Chondrocyte (in vitro differentiated cells): ENCODE measurements around the gene PLEKHA4. TPM values are rescaled to one million over a fixed set of nuclear protein-coding genes. Genes with fewer than 3 reads are reported as not detected.

Experiments
- DNase-seq: peaks from one replicate; pipeline ENCODE4 v3.0.0; 2021; ENCODE audit warnings: mixed read lengths, low spot score
- H3K27ac Mint-ChIP-seq: one replicate; pipeline ENCODE4 v1.8.0; 2021; ENCODE audit warnings: mild to moderate bottlenecking, moderate library complexity, mixed read lengths; ENCODE audit not compliant: unreplicated experiment
- H3K27me3 Mint-ChIP-seq: 2 replicates; pipeline ENCODE4 v1.8.0; 2021; ENCODE audit warnings: low read depth, mixed read lengths
- H3K36me3 Mint-ChIP-seq: 2 replicates; pipeline ENCODE4 v1.8.0; 2021; ENCODE audit warnings: low read depth, mixed read lengths
- H3K4me1 Mint-ChIP-seq: 2 replicates; pipeline ENCODE4 v1.8.0; 2021; ENCODE audit warnings: low read depth, mild to moderate bottlenecking, mixed read lengths
- H3K4me3 Mint-ChIP-seq: one replicate; pipeline ENCODE4 v1.8.0; 2021; ENCODE audit warnings: mild to moderate bottlenecking, moderate library complexity, mixed read lengths; ENCODE audit not compliant: unreplicated experiment
- H3K9me3 Mint-ChIP-seq: 2 replicates; pipeline ENCODE4 v1.8.0; 2021; ENCODE audit warnings: low read depth, mixed read lengths
- CTCF ChIP-seq: fragments of 200-600 bp; sonication (generic); IDR thresholded peaks from 2 replicates; pipeline ENCODE4 v1.5.0; 2021; ENCODE audit warnings: antibody characterized with exemption, mild to moderate bottlenecking, moderate library complexity
- total RNA-seq: library from RNA; stranded (reverse); gene quantifications from 3 replicates; pipeline ENCODE4 v1.2.1, GENCODE V29; 2021

The PLEKHA4 gene
- total RNA-seq, 1 donor from 2014 or later = 16.8 TPM

GRCh38 chr19:48835734-48836088 is 32.7 kb downstream of the PLEKHA4 start:
- DNase-seq = no peak
- Mint-ChIP-seq H3K9me3 (no peaks in the 10 kb centered on the region), H3K27ac (peak overlapping the region; percentile 96), H3K27me3 (no peaks in the 10 kb centered on the region), H3K4me3 (peak overlapping the region; percentile 94), H3K4me1 (peaks cover 19% of the 10 kb centered on the region), H3K36me3 (peaks cover 13% of the 10 kb centered on the region)
- peak; percentile 96 for TF ChIP-seq CTCF

- H3K4me3 Mint-ChIP-seq = no peak overlapping the region
- TF ChIP-seq CTCF = no peak
- DNase-seq = no peak
- no peaks in the 10 kb centered on the region for H3K27me3 Mint-ChIP-seq
- peaks cover 19% of the 10 kb centered on the region for H3K4me1 Mint-ChIP-seq
- peak overlapping the region; percentile 0 for H3K27ac Mint-ChIP-seq
- no peaks in the 10 kb centered on the region for H3K9me3 Mint-ChIP-seq
- H3K36me3 Mint-ChIP-seq = peaks cover 13% of the 10 kb centered on the region
Observed at GRCh38 chr19:48833977-48834376, 34.4 kb downstream of the PLEKHA4 start.

- TF ChIP-seq CTCF = no peak
- no peaks in the 10 kb centered on the region for H3K9me3 Mint-ChIP-seq
- H3K27ac Mint-ChIP-seq = no peak overlapping the region
- no peak for DNase-seq
- H3K4me1 Mint-ChIP-seq = peaks cover 19% of the 10 kb centered on the region
- H3K27me3 Mint-ChIP-seq = no peaks in the 10 kb centered on the region
- no peak overlapping the region for H3K4me3 Mint-ChIP-seq
- peaks cover 13% of the 10 kb centered on the region for H3K36me3 Mint-ChIP-seq
Observed at GRCh38 chr19:48833049-48833448, 35.4 kb downstream of the PLEKHA4 start.

GRCh38 chr19:48830965-48831364 is 37.5 kb downstream of the PLEKHA4 start:
- Mint-ChIP-seq H3K36me3 (peaks cover 16% of the 10 kb centered on the region), H3K27ac (no peak overlapping the region), H3K27me3 (no peaks in the 10 kb centered on the region), H3K4me1 (peaks cover 8% of the 10 kb centered on the region), H3K9me3 (no peaks in the 10 kb centered on the region), H3K4me3 (no peak overlapping the region)
- no peak for DNase-seq
- no peak for TF ChIP-seq CTCF

- Mint-ChIP-seq H3K36me3 (peaks cover 16% of the 10 kb centered on the region), H3K4me3 (no peak overlapping the region), H3K4me1 (peaks cover 3% of the 10 kb centered on the region), H3K9me3 (no peaks in the 10 kb centered on the region), H3K27ac (no peak overlapping the region), H3K27me3 (no peaks in the 10 kb centered on the region)
- DNase-seq = no peak
- no peak for TF ChIP-seq CTCF
Observed at GRCh38 chr19:48830088-48830487, 38.3 kb downstream of the PLEKHA4 start.
